GM19467 (cell line): ENCODE measurements around the gene ZBTB8A.
"Not testable (repeated sequence)": the region's sequence is repeated elsewhere in the genome, so short reads cannot be mapped to it uniquely, and the experiment has no call there.

ENCODE experiments used
- ATAC-seq: cut with Tn5 transposase; IDR thresholded peaks from one replicate; pipeline ENCODE4 v1.9.1; 2021; ENCODE audit warnings: mild to moderate bottlenecking, moderate library complexity; ENCODE audit not compliant: unreplicated experiment

ZBTB8A gene

GRCh38 chr1:32538887-32539583, at the start of gene ZBTB8A:
Gene ZBTB8A, plus strand, starts transcription at chr1:32539427. Its CDS starts 53,505 bp downstream, at chr1:32592932.
- no peak for ATAC-seq

DNA sequence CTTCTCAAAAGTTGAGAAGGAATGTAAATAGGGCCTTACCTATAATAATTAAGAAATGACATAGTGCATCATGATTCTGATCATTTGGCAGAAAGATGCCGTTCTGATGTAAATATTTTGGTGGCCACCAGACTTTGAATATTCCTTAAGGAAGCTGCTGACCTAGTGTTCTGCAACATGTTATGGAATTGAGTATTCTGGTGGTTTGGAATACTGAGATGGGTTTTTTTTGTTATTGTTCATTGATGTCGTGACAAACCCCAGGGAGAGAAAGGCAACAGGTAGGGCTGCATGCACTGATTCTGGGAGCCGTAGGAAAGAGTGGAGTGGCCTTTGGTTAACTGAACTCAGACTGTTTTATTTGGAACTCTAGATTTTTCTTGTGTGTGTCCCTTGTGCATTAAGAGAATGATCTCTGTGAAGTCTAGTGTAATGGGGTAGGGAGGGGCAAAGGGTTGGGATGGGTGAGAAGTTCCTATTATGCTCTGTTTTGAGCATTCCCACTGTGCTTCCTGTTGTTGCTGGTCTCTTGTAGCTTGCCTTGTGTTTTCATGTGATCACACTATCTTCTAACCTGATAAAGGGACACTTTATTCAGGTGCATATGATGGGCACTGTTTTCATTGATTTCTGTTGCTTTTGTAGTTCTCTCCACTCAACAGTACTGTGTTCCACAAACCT, 49.3 kb upstream of the ZBTB8A start:
- ATAC-seq, result no peak

GRCh38 chr1:32491386-32491785, 47.8 kb upstream of the ZBTB8A start:
- no peak for ATAC-seq

GRCh38 chr1:32494196-32494595, 45.0 kb upstream of the ZBTB8A start:
- no peak for ATAC-seq

- ATAC-seq, result no peak
Measured at GRCh38 chr1:32494711-32495337, 44.4 kb upstream of the ZBTB8A start.

- ATAC-seq, result no peak
Measured at GRCh38 chr1:32496127-32496526, 43.1 kb upstream of the ZBTB8A start.

GRCh38 chr1:32498751-32499150, 40.5 kb upstream of the ZBTB8A start:
- no peak for ATAC-seq

DNA sequence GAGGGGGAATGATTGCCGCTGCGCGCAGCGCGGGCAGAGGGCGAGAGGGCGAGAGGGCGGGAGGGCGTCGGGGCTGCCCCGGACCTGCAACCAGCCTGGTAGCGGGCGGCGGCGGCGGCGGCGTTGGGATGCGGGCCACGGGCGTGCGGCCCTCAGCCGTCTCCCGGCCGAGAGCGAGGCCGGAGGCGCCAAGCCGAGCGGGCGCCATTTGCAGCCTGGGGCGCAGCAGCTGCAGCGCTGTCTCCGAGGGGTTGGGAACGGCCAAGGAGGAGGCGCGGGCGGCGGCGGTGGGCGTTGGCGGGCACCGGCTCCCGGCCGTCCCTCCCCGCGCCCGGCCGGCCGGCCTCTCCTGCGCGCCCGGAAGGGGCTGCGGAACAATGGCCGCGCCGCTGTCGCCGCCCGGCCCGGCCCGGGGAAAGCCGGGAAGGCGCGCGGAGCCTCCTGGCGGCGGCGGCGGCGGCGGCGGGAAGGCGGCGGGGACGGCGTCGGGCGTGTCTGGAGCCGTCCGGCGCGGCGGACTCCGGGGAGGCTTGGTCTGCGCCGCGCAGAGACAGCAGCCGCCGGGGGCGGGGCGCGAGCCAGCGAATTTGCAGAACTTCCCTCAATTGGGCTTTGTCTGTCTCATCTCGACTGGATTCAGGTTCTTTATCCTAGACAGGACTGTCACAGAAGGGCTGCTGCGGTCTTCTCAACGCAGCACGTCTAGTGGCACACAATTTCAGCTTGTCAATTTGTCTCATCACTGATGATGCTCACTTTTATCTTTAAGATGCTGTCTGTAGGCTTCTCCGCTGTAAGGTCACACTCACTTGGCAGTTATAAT, 38.6 kb upstream of the ZBTB8A start:
- ATAC-seq, result no peak

GRCh38 chr1:32501865-32502264, 37.4 kb upstream of the ZBTB8A start:
- no peak for ATAC-seq

- ATAC-seq, result no peak
Measured at GRCh38 chr1:32503153-32503552, 36.1 kb upstream of the ZBTB8A start.

DNA sequence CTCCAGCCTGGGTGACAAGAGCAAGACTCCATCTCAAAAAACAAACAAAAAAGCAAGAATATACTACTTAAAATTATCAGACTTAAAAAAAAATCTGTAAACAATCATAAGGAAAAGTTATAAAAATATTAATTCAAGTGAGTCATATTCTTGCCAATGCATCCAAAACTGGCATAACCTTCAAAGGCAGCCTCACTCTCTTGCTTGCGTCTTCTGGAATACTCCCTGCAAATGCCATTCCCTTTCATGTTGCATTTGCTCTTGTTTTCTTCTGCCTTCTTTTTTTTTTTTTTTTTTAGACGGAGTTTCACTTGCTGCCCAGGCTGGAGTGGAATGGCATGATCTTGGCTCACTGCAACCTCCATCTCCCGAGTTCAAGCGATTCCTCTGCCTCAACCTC, 32.2 kb upstream of the ZBTB8A start:
- no peak for ATAC-seq

DNA sequence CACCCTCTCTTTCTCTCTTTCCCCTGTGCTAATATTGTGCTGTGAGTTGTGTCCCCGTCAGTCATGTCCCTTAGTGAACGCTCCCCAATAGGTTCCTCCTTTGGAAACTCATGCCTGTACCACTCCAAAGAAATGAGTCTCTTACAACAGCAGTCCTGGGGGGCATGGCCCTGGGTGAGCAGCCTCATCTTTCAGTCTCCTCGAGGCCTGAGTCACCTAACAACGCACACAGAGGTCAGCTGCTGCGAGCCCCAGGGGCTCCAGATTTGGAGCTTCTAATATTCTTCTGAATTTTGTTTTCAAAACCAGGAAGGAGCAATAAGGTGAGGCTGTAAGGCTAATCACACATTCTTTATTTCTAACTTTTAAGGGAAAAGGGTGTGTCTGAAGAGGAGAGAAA, 30.5 kb upstream of the ZBTB8A start:
- ATAC-seq, result no peak

DNA sequence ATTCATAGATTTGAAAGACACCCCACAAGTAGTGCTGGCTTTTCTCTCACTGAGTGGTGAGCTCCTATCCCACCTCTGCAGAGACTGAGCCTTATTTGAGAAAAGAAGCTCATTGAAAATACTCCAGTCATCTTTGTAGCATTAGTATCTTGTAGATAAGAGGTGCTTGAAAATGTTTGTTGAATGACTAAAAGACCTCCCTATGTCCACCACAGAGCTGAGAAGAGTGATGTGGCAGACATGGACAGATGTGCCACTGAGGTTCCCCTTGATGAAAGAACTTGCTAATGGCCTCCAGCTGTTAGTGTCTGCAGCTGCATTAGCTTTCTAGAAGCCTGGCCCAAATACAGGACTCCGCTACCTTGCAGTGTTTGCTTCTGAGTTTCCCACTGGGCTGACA, 29.3 kb upstream of the ZBTB8A start:
- no peak for ATAC-seq

GRCh38 chr1:32516402-32516801, 22.8 kb upstream of the ZBTB8A start:
- no peak for ATAC-seq

DNA sequence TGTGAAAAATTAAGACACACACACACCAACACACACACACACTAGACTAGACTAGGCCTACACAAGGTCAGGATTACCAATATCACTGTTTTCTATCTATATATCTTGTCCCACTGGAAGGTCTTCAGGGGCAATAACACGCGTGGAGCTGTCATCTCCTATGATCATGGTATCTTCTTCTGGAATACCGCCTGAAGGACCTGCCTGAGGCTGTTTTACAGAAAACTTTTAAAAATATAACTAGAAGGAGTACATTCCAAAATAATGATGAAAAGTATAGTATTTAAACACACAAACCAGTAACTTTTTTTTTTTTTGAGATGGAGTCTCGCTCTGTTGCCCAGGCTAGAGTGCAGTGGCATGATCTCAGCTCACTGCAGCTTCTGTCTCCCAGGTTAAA, 20.3 kb upstream of the ZBTB8A start:
- no peak for ATAC-seq

GRCh38 chr1:32521165-32521564, 18.1 kb upstream of the ZBTB8A start:
- ATAC-seq, result no peak

DNA sequence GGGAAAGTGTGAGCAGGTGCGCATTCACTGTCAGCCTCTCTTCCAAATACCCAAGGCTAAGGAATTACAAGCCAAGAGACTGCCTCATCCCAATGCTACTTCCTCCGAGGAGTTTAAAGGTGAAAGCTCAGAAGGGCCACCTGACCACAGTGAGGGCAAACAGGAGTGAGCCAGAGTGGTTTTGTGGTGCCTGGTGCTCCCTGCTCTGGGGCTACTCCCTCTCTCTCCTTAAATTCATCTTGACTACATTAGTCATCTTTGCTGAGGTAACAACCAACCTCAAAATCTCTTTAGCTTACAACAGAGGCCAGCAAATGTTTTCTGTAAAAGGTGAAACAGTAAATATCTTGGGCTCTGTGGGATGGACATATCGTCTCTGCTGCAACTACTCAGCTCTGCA, 14.2 kb upstream of the ZBTB8A start:
- no peak for ATAC-seq

DNA sequence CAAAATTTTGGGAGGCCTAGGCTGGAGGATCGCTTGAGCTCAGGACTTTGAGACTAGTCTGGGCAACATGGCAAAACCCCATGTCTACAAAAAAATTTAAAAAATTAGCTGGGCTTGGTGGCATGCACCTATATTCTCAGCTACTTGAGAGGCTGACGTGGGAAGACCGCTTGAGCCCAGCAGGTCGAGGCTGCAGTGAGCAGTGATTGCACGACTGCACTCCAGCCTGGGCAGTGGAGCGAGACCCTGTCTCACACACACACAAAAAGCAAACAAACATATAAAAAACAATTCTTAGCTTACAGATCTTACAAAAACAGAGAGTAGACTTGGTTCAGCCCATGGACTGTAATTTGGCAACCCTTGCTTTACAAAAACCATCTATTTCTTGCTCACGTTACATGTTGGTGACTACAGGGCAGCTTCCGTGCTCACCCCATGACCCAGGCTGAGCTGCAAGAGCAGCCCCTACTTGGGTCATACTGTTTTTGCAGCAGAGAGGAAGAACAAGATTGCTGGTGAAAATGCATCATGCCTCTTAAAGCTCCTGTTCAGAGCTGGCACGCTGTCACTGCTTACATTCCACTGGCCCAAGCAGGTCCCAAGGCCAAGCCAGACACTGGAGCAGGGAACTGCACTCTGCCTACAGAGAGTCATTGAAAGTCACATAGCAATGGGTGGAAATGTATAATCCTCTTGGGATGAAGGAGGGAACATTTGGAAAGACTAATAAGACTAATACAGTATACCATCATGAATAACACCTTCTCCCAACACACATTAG, 13.4 kb upstream of the ZBTB8A start:
- ATAC-seq, result no peak

- not testable (repeated sequence) for ATAC-seq
Measured at GRCh38 chr1:32528550-32528949, 10.7 kb upstream of the ZBTB8A start.

- no peak for ATAC-seq
Measured at GRCh38 chr1:32533792-32534327, 5.4 kb upstream of the ZBTB8A start.
